HG02763 (cell line): ENCODE measurements around the gene HDAC4.

Experiments used
- ATAC-seq: cut with Tn5 transposase; IDR thresholded peaks from one replicate; pipeline ENCODE4 v1.9.1; 2021; ENCODE audit warnings: mild to moderate bottlenecking, moderate library complexity; ENCODE audit not compliant: unreplicated experiment

The HDAC4 gene

DNA sequence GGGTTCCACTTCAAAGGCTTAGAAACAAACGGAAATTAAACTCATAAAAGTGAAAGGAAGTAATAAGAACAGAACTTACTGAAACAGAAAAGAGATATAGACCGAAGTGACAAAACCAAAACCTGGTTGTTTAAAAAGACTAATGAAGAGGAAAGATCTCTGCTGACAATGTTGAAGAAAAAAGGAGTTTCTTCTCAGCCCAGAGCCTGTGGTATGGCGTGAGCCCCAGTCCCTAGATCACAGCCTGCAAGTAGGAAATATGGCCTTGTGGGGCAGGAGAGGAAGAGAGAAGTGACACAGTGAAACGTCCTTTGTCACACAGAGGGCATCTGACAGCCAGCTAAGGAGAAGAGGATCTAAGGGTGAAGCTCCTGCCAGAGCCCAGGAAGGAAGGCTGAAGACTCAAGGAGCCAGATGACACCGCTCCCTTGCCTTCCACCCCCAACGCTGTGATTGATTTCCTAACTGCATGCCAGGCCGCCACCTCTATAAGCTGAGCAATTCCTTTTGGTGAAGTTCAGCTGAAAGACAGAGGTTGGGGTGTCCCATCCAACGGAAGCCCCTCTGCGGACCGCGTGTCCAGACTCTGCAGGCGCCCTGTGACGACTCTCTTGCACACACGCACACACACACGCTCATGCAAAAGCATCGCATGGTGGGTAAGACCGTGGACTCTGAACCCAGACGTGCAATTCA lies 141.1 kb downstream of the HDAC4 start:
- ATAC-seq: no peak

DNA sequence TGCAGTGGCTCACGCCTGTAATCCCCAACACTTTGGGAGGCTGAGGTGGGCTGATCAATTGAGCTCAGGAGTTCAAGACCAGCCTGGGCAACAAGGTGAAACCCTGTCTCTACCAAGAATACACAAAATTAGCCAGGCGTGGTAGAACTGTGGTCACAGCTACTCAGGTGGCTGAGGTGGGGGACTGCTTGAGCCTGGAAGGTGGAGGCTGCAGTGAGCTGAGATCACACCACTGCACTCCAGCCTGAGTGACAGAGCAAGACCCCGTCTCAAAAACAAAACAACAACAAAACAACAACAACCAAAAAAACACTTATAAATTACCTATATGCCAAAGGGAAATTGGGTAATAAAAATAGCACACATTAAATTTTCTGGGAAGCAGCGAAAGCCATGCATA lies 141.6 kb downstream of the HDAC4 start:
- ATAC-seq: no peak

DNA sequence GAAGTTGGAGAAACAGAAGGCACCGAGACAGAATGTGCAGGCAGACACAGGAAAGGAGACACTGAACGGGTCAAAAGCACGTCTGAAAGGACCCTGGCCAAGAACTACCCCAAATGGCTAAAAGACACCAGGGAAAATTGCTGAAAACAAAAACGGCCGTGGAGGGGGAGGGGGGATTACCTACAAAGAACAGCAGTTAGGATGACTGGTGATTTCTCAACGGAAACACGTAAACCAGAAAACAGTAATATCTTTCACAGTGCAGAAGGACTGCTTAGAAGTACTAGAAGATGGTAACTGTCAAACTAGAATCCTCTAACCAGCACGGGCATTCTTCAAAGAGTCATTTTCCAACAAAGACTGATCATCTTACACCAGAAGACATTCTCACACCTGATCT lies 142.6 kb downstream of the HDAC4 start:
- ATAC-seq: no peak

DNA sequence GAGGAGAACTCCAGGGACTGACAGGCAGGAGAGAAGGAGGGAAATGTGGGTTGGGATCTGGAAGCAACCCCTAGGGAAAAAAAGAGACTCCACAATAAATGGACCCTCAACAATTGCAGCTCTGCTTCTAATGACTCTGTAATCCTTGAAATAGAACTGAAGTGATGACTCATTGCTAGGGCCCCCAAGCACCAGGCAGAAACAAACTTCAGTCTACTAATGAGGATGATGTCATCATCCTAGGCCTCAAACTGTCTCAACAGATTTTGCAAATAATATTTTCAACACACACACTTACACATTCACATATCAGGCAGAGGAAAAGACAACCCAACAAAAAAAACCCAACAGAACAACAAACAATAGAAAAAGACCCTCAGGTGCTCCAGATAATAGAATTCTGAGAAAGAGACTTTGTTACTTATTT lies 143.3 kb downstream of the HDAC4 start:
- ATAC-seq: no peak

DNA sequence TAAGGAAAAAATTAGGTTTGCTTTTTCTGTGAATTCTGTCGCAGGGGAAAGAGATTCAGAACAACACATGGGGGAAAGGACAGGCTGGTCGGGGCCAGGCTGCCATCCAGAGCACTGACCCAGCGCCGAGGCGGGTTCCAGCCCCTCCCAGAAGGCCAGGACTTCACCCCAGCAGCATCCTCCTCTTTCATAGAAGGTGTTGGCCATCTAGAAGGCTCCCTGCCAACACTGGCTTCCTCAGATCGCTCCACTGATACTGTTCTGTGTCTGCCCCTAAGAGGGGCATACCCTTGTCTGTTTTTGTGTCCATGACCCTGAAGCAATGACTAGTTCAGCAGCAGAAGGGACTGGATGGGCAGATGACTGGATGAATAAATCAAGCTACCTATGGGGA lies 144.5 kb downstream of the HDAC4 start:
- ATAC-seq: no peak

DNA sequence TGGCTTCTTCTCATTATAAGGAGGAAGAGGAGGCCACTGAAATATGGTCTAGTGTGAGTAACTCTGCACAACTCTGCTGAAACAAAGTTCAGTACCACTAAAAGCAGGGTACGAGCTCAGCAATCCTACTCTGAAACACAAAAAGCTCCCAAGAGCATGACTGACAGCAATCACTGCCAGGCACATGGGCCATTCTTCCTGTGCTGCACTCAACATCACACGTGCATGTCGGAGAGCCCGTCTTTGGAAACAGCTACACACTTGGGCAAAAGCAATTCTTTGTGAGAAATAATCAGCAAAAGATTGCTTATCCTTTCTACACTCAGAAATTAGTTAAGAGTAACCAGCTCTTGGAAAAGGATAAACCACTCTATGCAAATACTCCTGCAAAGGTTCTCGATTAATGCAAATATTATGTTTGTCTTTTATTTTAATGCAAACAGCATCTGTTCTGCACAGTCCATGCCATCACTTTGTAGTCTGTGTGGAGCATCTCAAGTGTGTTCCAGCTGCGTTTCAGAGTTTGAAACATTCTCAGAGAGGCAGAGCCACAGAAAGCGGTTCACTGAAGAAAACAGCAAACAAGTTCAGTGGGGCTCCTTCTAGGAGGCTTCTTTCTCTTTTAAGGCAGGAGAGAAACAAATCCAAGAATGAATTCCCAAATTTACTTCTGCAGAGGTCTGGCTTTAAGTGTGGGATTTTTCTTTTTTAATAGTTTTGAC lies 145.0 kb downstream of the HDAC4 start:
- no peak for ATAC-seq

DNA sequence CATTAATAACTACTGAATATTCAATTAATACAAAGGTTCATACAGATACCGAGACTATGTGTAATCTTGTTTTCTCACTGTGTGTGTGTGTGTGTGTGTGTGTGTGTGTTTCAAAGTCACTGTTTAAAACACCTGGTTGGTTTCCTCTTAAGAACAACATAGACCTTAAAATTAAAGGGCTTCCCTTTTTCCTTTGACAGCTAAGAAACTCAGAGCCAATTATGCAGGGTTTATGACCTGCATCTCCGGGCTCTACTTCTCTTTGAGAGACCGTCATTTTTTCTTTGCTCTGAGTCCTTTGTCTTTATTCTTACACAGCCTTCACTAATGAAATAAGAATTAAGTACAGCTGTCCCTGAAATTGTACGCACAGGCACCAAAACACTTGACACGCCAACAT lies 145.6 kb downstream of the HDAC4 start:
- ATAC-seq: no peak

DNA sequence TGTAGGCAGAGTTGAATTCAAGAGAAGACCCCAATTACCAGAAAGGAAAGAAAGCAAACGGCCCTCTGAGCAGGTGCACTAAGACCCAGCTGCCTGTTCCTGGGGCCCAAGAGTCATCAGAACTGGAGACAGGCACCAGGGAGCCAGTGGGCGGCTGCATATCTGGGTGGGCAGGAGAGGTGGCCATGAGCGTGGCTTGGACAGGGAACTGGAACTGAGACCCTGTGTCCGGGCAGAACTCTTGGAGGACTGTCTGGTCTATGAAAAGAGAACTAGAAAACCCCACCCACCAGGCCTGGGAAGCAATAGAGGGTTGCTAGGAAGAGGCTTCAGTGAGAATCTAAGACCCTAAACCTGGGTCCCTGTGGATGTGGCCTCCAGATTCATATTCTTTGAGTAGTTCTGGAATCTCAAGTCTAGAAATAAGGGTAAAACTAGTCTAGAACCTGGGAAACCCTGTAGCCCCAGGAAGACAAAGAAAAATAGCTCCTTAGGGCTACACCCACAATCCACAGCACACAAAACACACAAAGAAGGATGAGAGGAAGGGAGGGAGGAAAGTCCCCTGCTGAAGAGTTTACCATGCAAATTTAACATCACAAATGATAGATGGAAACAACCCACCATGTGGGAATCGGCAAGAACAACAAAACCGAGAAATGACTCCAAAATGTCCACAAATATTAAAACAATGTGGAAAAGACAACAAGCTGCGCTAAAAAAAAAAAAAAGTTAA lies 147.0 kb downstream of the HDAC4 start:
- ATAC-seq: no peak

DNA sequence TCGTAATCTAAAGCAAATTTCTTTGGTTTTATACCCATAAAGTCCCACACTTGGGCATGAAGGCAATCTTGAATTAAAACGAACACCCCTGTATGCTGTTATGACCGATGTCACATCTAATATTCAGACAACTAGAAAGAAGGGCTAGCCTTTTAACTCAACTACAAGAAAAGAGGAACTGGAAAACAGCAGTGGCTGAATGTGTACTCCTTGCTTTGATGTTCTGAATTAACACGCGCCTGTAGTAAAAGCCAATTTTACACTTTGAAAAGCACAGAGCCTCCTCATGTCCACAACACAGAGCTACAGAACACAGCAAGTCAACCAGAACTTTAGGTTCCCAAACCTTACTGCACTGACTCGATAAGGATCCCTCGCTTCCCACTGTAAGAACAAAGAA lies 147.6 kb downstream of the HDAC4 start:
- no peak for ATAC-seq

DNA sequence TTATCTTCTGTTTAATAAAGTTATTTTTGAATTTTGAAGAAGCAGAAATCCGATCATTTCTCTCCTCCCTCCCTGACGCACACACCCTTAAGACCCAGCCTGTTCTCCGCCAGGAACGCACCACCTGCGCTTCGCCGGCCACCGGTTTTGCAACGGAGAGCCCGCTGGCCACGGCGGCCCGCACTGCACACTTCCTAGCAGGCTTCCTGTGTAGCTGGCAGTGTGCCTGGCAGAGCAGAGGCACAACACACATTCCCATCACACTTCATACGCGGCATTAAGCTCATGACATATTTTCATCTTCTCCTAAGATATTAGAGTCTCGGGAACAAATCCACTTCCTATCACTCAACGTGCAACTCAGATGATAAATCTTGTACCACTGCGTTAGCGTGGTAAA lies 148.0 kb downstream of the HDAC4 start:
- no peak for ATAC-seq

DNA sequence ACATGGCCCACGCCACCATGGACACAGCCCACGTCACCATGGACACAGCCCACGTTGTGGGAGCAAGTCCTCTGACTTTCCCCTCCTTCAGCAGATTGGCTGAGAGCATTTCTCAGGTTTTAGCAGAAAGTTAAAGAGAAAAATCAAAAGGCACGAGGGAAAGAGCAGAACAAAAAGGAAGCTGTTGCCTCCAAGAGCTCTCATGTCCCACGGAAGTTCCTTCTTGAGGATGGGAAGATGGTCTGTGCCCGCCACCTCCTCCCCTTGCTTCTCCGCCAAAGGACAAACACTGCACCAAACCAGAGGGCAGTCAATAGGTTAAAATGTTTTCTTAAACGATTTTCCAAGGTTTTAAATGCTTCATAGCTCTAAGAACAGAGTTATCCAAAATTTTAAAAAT lies 148.4 kb downstream of the HDAC4 start:
- no peak for ATAC-seq

DNA sequence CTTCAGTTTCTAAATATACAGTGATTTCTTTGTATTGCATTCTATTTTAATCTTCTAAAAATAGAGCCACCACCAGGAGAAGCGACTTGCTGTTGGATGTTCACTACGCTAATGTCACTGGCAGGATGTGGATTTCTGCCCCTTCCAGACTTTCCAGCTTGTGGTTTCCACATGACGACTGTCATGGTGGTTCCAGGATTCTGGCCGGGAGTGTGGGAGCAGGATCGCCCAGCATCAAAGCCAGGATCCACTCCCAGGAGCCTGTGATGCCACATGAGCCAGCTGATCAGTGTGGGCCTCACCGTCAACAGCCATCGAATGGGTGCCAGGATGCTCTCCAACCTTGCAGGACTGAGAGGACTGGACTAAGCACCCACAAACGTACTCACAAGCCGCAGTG lies 148.8 kb downstream of the HDAC4 start:
- ATAC-seq: no peak

DNA sequence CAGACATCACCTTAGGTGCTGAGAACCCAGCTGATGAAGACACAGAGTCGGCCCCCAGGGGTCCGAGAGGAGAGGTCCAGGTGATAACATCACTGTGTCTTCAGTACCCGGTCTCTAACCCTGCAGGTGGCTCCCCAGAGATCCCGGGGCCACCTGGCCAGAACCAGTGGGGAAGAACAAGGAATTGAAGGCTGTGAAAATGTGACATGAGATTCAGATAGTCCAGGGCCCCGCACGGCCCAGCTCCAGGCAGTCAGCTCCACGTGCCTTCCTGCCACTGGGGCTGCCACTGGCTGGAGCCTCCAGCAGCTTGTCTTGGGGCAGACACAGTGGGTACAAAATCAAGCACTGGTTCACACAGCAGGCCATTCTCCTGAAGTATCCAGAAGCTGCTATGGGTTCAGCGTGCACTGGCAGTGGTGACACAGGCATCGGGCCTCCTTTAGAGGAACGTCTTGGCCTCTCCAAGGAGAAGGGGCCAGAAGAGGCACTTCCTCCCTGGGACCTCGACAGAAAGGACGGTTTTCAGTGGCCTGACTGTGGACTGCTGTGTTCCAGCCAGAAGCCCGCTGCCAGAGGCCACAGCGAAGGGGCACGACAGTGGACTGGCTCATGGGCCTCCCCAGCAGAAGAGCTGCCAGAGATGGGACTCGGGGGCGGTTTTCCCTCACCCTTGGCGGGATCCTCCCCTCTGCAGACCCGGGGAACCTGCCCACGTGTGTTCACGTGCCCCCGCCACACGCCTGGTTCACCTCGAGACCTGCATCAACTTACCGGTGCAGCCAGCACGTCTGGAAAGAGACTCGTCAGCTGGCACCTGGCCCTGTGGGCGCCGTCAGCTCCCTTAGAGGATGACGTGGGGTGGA lies 150.4 kb downstream of the HDAC4 start:
- no peak for ATAC-seq

DNA sequence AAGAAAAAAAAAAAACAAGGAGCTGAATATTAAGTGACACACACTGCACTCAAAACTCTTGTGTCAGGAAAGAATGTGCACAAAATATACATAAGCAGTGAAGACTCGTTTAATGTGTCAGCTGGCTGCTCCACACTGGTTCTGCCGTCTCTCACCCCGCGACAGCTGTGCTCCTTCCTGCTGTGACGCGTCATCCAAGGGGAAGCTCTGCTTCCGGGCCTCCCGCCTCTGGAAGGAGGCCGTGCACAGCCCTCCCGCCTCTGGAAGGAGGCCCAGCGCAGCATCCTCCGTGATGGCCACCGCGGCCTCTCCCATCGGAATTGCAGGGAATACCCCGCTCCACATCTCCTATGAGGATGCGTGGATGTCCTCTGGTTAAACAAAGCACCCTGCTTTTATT lies 151.0 kb downstream of the HDAC4 start:
- ATAC-seq: no peak

DNA sequence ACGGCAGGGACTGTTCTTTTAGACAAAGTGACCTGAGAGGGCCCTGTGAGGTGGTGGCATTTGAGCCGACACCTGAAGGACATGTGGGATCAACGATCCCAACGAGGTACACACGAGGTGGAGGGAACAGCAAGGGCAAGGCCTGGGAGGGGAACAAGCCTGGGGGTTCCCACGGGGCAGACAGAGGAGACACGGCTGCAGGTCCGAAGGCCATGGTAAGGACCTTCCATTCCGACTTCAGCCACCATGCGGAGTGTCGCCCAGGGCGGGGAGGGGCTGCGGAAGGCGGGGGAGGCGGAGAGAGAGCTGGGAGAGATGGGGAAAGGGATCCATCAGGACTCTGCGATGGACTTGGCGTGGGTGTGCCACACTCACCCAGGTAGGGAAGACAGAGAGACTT lies 151.8 kb downstream of the HDAC4 start:
- no peak for ATAC-seq

DNA sequence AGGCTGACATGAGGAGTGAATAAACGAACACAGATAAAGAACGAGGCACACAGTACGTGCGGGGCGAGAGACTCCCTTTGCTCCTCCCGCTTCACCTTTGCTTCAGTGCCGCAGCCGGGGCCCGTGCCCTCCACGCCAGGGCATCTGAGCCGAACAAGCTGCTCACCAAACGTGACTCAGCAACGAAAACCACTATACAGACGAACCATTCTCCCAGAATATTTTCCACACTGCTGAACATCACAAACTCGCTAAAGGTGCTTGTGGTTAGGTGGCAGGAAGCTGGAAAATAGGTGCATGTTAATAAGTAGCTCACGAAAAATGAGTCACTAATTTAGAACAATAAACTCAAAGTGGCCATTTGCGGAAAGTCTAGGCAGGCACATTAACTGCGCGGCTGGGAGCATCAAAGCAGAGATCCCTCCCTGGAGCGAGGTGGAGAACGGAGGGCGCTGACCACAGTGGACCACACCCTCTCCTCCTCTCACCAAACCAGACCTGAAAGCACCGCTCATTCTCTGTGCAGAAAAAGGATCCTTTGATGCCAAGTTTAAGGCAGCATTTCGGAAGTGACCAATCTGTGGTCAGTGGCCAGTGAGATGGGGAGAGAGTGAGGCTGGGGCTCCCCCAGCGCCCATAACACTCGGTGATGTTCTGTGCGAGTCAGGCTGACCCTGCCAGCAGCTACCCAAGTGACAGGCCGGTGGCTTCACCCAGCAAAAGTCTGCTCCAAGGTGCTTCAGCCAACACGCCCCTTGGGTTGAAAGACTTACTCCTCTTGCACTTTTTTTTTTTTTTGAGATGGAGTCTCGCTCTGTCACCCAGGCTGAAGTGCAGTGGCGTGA lies 153.2 kb downstream of the HDAC4 start:
- ATAC-seq: no peak

DNA sequence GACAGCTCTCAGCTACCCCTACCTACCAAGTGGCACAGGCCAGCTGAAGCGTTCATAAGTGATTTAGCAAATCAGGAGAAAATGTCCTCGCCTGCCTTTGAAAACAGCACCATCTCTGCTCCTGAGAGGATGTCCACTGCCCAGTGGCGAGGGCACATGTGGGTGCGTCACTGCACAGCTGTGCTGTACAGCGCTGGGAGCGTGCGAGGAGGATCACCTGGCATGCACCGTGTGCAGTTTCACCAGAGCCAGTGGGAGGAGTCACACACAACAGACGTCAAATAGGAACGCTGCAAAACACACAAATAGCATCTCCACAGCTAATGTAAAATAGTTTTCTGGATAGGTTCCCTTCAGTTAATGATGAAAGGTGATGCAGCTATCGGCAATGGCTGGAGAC lies 154.1 kb downstream of the HDAC4 start:
- no peak for ATAC-seq

DNA sequence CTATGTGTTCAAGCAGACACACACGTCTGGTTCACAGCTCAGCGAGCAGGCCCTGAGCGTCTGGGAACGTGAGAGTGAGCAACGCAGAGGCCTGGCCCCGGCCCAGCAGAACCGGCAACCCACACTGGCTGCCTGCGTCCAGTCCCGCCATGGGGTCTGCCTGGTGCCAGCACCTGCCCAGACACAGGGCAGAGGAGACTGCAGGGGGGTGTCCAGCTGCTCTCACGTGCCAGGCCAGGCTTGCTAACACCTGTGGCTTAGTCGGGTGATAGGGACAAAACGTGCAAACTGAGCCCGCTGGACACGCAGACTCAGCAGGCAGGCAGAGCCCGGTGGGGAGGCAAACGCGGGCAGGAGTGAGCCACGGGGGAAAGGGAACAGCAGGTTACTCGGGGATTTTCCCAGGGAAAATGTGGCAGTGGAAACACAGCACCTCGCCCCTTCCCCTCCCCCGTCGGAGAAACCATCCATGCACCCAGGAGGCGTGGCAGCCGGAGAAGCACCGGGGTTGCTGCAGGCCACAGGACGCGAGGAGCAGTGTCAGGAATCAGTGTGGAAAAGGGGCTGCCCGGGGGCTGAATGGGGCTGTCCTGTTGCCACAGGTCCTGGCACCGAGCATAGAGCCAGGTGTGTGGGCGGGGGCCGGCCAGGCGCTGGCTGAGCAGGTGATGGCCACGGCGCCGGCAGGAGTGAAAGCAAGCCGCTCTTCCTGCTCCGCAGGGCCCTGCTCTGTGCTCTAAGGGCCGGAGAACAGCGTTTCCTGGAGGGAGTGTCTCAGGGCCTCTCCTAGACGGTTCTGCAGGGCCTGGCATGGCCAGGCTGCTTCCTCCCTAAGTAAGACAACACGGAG lies 154.7 kb downstream of the HDAC4 start:
- ATAC-seq: no peak

DNA sequence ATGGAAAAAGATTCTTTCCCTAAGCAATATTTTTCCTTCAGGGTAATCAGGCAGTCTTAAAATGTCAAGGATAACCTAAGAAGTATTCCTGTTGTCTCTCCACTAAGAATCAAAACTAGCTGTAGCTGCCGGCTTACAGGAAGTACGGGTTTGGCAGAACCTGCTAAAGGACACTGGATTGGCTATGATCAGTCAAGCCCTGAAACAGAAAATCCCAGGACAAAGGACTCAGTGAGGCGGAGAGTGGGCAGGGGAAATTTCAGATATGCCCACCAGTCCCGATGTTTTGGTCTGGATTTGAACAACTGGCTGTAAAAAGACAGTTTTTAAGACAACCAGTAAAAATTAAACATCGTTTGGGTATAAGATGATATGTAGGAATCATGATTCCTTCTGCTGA lies 155.7 kb downstream of the HDAC4 start:
- no peak for ATAC-seq
